Measurements from ENCODE around the gene RPS15. TPM values are rescaled to one million over a fixed set of nuclear protein-coding genes. Genes with fewer than 3 reads are reported as not detected.

Gene RPS15
- total and polyA plus RNA-seq, 4 donors = 296 to 954 (median 414) TPM

DNA sequence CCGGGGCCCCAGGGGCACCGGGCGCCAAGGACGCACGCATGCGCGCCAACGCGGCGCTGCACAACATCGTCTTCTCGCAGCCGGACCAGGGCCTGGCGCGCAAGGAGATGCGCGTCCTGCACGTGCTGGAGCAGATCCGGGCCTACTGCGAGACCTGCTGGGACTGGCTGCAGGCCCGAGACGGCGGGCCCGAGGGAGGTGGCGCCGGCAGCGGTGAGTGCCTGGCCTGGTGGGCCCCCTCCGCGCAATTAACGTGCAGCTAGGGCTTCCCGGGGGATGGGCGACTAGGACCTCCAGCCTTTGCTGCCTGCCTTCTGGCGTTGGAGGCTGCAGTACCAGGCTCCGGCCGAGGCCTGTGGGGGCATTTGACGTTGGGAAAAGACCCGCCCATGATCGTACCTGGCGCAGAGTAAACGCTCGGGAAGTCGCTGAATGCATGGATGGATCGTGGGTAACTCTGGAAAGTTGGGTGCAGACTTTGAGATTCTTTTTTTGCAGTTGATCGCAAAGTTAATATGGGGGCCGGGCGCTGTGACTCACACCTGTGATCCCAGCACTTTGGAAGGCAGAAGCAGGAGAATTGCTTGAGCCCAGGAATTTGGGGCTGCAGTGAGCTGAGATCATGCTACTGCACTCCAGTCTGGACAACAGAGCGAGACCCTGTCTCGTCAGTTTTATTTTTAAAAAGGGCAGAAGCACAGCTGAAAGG, 19.0 kb downstream of the RPS15 start:
- peaks cover under 1 to 21% (median 8%) of the 10 kb centered on the region in 4 donors for H3K27me3 ChIP-seq (ENCODE audit: control insufficient read depth in 4 of 4, insufficient read depth in 4 of 4, low read length in 3 of 4)
- H3K9me3 ChIP-seq (ENCODE audit: control insufficient read depth in 4 of 4, low read length in 3 of 4) = no peaks in the 10 kb centered on the region
- peaks cover 0 to 23% (median 2%) of the 10 kb centered on the region in 4 donors for H3K4me1 ChIP-seq (ENCODE audit: control insufficient read depth in 4 of 4, insufficient read depth in 4 of 4, low read length in 3 of 4)
- 12% methylated on average over 48 of the region's 48 CpGs for WGBS
- H3K27ac ChIP-seq (ENCODE audit: low read depth in 1 of 2, low read length in 2 of 2) = no peak overlapping the region
- H3K36me3 ChIP-seq (ENCODE audit: control insufficient read depth in 4 of 4, insufficient read depth in 3 of 4, low read depth in 1 of 4, low read length in 3 of 4) = peaks cover 0 to 1% (median 0%) of the 10 kb centered on the region in 4 donors
- no peak for DNase-seq (ENCODE audit: low spot score)
- H3K9ac ChIP-seq (ENCODE audit: low read depth in 1 of 2, low read length in 2 of 2) = no peak overlapping the region
- no peak for TF ChIP-seq HNF4G (IDR thresholded peaks at IDR 0.05)
- TF ChIP-seq NR2F2 (IDR thresholded peaks at IDR 0.05) = no peak
- TF ChIP-seq HNF4A (conservative IDR thresholded peaks at IDR 0.05) = no peak
- TF ChIP-seq FOXA2 (IDR thresholded peaks at IDR 0.05) = no peak
- no peak overlapping the region for H3K4me3 ChIP-seq (ENCODE audit: low read depth in 1 of 3, low read length in 3 of 3)

DNA sequence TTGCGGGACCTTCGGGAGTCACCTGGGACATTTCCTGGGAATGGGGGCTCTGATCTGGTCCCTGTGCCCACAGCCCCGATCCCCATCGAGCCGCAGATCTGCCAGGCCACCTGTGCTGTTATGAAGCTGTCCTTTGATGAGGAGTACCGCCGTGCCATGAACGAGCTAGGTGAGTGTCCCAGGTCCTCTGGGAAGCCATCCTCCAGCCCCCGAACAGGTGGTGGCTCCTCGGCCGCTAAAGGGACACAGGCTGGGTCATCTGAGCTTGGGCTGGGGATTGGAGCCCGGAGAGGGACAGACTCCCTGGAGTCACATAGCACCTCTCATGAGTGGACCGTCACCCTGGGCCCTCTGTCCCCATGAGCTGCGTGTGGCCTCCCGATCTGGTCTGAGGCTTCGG, 19.7 kb downstream of the RPS15 start:
- peaks cover 0 to 1% (median 0%) of the 10 kb centered on the region in 4 donors for H3K36me3 ChIP-seq (ENCODE audit: control insufficient read depth in 4 of 4, insufficient read depth in 3 of 4, low read depth in 1 of 4, low read length in 3 of 4)
- peaks cover 0 to 16% (median 4%) of the 10 kb centered on the region in 4 donors for H3K27me3 ChIP-seq (ENCODE audit: control insufficient read depth in 4 of 4, insufficient read depth in 4 of 4, low read length in 3 of 4)
- no peak overlapping the region for H3K9ac ChIP-seq (ENCODE audit: low read depth in 1 of 2, low read length in 2 of 2)
- no peak for TF ChIP-seq HNF4A (conservative IDR thresholded peaks at IDR 0.05)
- TF ChIP-seq GABPA (IDR thresholded peaks at IDR 0.05 in 1 of 2, conservative IDR thresholded peaks at IDR 0.05 in 1 of 2) = no peak
- TF ChIP-seq, protein P1, sequence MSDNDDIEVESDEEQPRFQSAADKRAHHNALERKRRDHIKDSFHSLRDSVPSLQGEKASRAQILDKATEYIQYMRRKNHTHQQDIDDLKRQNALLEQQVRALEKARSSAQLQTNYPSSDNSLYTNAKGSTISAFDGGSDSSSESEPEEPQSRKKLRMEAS (IDR thresholded peaks at IDR 0.05) = no peak
- TF ChIP-seq HNF4G (IDR thresholded peaks at IDR 0.05) = no peak
- no peak for TF ChIP-seq TAF1 (conservative IDR thresholded peaks at IDR 0.05)
- TF ChIP-seq, protein P2, sequence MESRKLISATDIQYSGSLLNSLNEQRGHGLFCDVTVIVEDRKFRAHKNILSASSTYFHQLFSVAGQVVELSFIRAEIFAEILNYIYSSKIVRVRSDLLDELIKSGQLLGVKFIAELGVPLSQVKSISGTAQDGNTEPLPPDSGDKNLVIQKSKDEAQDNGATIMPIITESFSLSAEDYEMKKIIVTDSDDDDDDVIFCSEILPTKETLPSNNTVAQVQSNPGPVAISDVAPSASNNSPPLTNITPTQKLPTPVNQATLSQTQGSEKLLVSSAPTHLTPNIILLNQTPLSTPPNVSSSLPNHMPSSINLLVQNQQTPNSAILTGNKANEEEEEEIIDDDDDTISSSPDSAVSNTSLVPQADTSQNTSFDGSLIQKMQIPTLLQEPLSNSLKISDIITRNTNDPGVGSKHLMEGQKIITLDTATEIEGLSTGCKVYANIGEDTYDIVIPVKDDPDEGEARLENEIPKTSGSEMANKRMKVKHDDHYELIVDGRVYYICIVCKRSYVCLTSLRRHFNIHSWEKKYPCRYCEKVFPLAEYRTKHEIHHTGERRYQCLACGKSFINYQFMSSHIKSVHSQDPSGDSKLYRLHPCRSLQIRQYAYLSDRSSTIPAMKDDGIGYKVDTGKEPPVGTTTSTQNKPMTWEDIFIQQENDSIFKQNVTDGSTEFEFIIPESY (IDR thresholded peaks at IDR 0.05) = no peak
- TF ChIP-seq SP1 (IDR thresholded peaks at IDR 0.05) = no peak
- no peak for TF ChIP-seq REST (IDR thresholded peaks at IDR 0.05)
- TF ChIP-seq RAD21 (IDR thresholded peaks at IDR 0.05) = no peak
- TF ChIP-seq FOXA1 (IDR thresholded peaks at IDR 0.05) = no peak
- TF ChIP-seq ATF3 (IDR thresholded peaks at IDR 0.05) = no peak
- TF ChIP-seq FOXA2 (IDR thresholded peaks at IDR 0.05) = no peak
- TF ChIP-seq CTCF (IDR thresholded peaks at IDR 0.05; ENCODE audit: low read depth, low read length, missing input control) = no peak
- TF ChIP-seq RXRA (IDR thresholded peaks at IDR 0.05) = no peak
- no peak for TF ChIP-seq JUND (IDR thresholded peaks at IDR 0.05)
- no peak for TF ChIP-seq EGR1 (IDR thresholded peaks at IDR 0.05; ENCODE audit: low read depth in 2 of 2)
- WGBS = 82% methylated on average over 16 of the region's 16 CpGs
- peaks cover 0 to 19% (median 2%) of the 10 kb centered on the region in 4 donors for H3K4me1 ChIP-seq (ENCODE audit: control insufficient read depth in 4 of 4, insufficient read depth in 4 of 4, low read length in 3 of 4)
- H3K4me3 ChIP-seq (ENCODE audit: low read depth in 1 of 3, low read length in 3 of 3) = no peak overlapping the region
- no peaks in the 10 kb centered on the region for H3K9me3 ChIP-seq (ENCODE audit: control insufficient read depth in 4 of 4, low read length in 3 of 4)
- no peak overlapping the region for H3K27ac ChIP-seq (ENCODE audit: low read depth in 1 of 2, low read length in 2 of 2)
- no peak for DNase-seq (ENCODE audit: low spot score)
